K562 (cell line): ENCODE data around the gene GNAL. TPM values are rescaled to one million over a fixed set of nuclear protein-coding genes. Genes with fewer than 3 reads are reported as not detected.

Source experiments
- ATAC-seq: fragments of 200-7000 bp; cut with Tn5 transposase; 3 replicates; pipeline ENCODE4 v1.9.1; 2020; ENCODE audit warnings: moderate library complexity
- BruUV-seq: library from RNA; stranded (reverse); fragments of 400-500 nt; replicated peaks from 2 replicates; lab custom pipeline; 2021; lab: Mats Ljungman, UMichigan
- CTCF ChIA-PET: fragments of 300-600 bp; formaldehyde crosslinking; extraction: SDS; loops from one replicate; lab custom pipeline; 2021; ENCODE audit warnings: low intra/inter-chr PET ratio; lab: Yijun Ruan, JAX
- POLR2A ChIA-PET: fragments of 300-600, 350-650 bp; sonication (Branson Sonifier 250); formaldehyde crosslinking; extraction: SDS; loops from one replicate; lab custom pipeline; 2021; ENCODE audit warnings: antibody characterized with exemption, inconsistent platforms; lab: Yijun Ruan, JAX
- DNase-seq, 4 experiments: peaks; one replicate each; pipeline versions ENCODE4 v3.0.0 to v3.0.0-alpha.2; 2011 to 2018; ENCODE audit warnings: low spot score in 3 of 4, mixed read lengths in 3 of 4; ENCODE audit errors: extremely low read depth in 1 of 4
- FAIRE-seq: peaks from 2 replicates; lab custom pipeline; 2011; peaks lifted over from hg19 to GRCh38; lab: Jason Lieb, UNC
- H2AFZ ChIP-seq: 2 replicates; pipeline ENCODE4 v1.6.0; 2011; ENCODE audit warnings: low read depth, low read length, control low read depth, inconsistent platforms
- H3K27ac ChIP-seq: fragments of 200-600 bp; 3 replicates; pipeline ENCODE4 v1.8.0; 2011; ENCODE audit warnings: low read depth, mild to moderate bottlenecking, control low read depth, inconsistent platforms, low read length, moderate library complexity, mixed read lengths; ENCODE audit errors: extremely low read depth
- H3K27me3 ChIP-seq, 2 experiments: fragments of 300-600 bp in 1 of 2; 2 replicates in 1 of 2; 3 replicates in 1 of 2; pipeline versions ENCODE4 v1.6.0 to v1.8.0; 2011; ENCODE audit warnings: inconsistent platforms in 2 of 2, low read length in 2 of 2, mild to moderate bottlenecking in 1 of 2, mixed read lengths in 1 of 2, moderate library complexity in 1 of 2; ENCODE audit not compliant: control insufficient read depth in 2 of 2, insufficient read depth in 2 of 2
- H3K36me3 ChIP-seq: fragments of 300-600 bp; 3 replicates; pipeline ENCODE4 v1.8.0; 2011; ENCODE audit warnings: mild to moderate bottlenecking, low read length, inconsistent platforms; ENCODE audit not compliant: control insufficient read depth, insufficient read depth
- H3K4me1 ChIP-seq, 2 experiments: fragments of 200-600 bp in 1 of 2; replicated peaks in 1 of 2; 2 replicates in 1 of 2; 3 replicates in 1 of 2; pipeline versions ENCODE4 v1.5.1 to v1.8.0; 2011; ENCODE audit warnings: inconsistent platforms in 2 of 2, low read length in 2 of 2, mild to moderate bottlenecking in 1 of 2, mixed read lengths in 1 of 2, moderate library complexity in 1 of 2; ENCODE audit not compliant: control insufficient read depth in 2 of 2, insufficient read depth in 2 of 2
- H3K4me2 ChIP-seq: 2 replicates; pipeline ENCODE4 v1.6.1; 2011; ENCODE audit warnings: low read length, control low read depth, inconsistent platforms, mixed read lengths; ENCODE audit not compliant: insufficient read depth
- H3K4me3 ChIP-seq: fragments of 200-600 bp; sonication (generic), shearing (Covaris generic); 2 replicates; pipeline ENCODE4 v1.5.1; 2016; ENCODE audit warnings: control low read depth, inconsistent platforms
- H3K79me2 ChIP-seq: fragments of 200-600 bp; 3 replicates; pipeline ENCODE4 v1.8.0; 2011; ENCODE audit warnings: low read length, inconsistent platforms; ENCODE audit not compliant: control insufficient read depth, insufficient read depth
- H3K9ac ChIP-seq, 2 experiments: 2 replicates each; pipeline versions ENCODE4 v1.6.0 to v1.6.1; 2011; ENCODE audit warnings: low read depth in 2 of 2, low read length in 2 of 2, control low read depth in 1 of 2, inconsistent platforms in 1 of 2, mild to moderate bottlenecking in 1 of 2, mixed read lengths in 1 of 2; ENCODE audit not compliant: insufficient read depth in 1 of 2
- H3K9me1 ChIP-seq: one replicate; pipeline ENCODE4 v1.6.0; 2011; ENCODE audit warnings: inconsistent platforms, mild to moderate bottlenecking, low read length, moderate library complexity; ENCODE audit not compliant: control insufficient read depth, insufficient read depth
- H3K9me3 ChIP-seq: replicated peaks from 2 replicates; pipeline ENCODE4 v1.5.1; 2011; ENCODE audit warnings: low read depth, low read length, inconsistent platforms; ENCODE audit not compliant: control insufficient read depth, insufficient read depth
- H4K20me1 ChIP-seq: replicated peaks from 2 replicates; pipeline ENCODE4 v1.6.1; 2011; ENCODE audit warnings: low read length, inconsistent platforms, mixed read lengths; ENCODE audit not compliant: control insufficient read depth, insufficient read depth
- EWSR1 ChIP-seq: fragments of 450-650 bp; IDR thresholded peaks from 2 replicates; pipeline ENCODE4 v1.6.1; 2018; ENCODE audit warnings: borderline replicate concordance, mild to moderate bottlenecking, low read depth, moderate library complexity; ENCODE audit not compliant: partially characterized antibody
- HDAC1 ChIP-seq, 2 experiments: fragments of 450-650 bp; IDR thresholded peaks; 2 replicates each; pipeline ENCODE4 v1.6.1; 2016 to 2017; ENCODE audit warnings: inconsistent platforms in 1 of 2, mild to moderate bottlenecking in 1 of 2, moderate library complexity in 1 of 2
- MLX ChIP-seq, 2 experiments: fragments of 450-650 bp in 1 of 2; sonication (generic) in 1 of 2; formaldehyde crosslinking; conservative IDR thresholded peaks; 2 replicates each; pipeline versions ENCODE4 v1.4.0 to v1.8.1; 2020 to 2022; ENCODE audit warnings: mild to moderate bottlenecking in 1 of 2, missing genetic modification reagents in 1 of 2
- MYNN ChIP-seq, 2 experiments: sonication (generic); formaldehyde crosslinking in 1 of 2; IDR thresholded peaks; 2 replicates each; pipeline versions ENCODE4 v1.5.0 to v1.6.1; 2016 to 2020; ENCODE audit warnings: antibody characterized with exemption in 1 of 2, missing genetic modification reagents in 1 of 2
- PBX2 ChIP-seq, 2 experiments: IDR thresholded peaks in 1 of 2; conservative IDR thresholded peaks in 1 of 2; 2 replicates each; pipeline ENCODE4 v1.6.1; 2016; ENCODE audit warnings: low read depth in 2 of 2, mild to moderate bottlenecking in 1 of 2, missing compliant biosample characterization in 1 of 2, missing genetic modification characterization in 1 of 2, moderate library complexity in 1 of 2
- PTRF ChIP-seq: fragments of 450-650 bp; IDR thresholded peaks from 2 replicates; pipeline ENCODE4 v1.6.1; 2016; ENCODE audit warnings: mild to moderate bottlenecking, missing genetic modification characterization, missing compliant biosample characterization
- SLC30A9 ChIP-seq: fragments of 250-450 bp; sonication (Bioruptor Pico); IDR thresholded peaks from 2 replicates; pipeline ENCODE4 v1.8.0; 2022; ENCODE audit warnings: mild to moderate bottlenecking, moderate library complexity
- ZNF668 ChIP-seq: fragments of 250-450 bp; sonication (Bioruptor Pico); IDR thresholded peaks from 2 replicates; pipeline ENCODE4 v1.8.0; 2022; ENCODE audit warnings: mild to moderate bottlenecking, inconsistent platforms
- WGBS: fragments of 100-300 bp; shearing (Covaris generic); methylation state at CpG from one replicate; pipeline ENCODE4 v1.1.6; 2016; ENCODE audit warnings: low coverage, mixed read lengths; ENCODE audit not compliant: insufficient coverage; ENCODE audit errors: missing lambda C conversion rate; 5-methylcytosine and 5-hydroxymethylcytosine counted together
- in situ Hi-C: fragments of 300-500 bp; cut with MboI; formaldehyde crosslinking; loops from 4 replicates; pipeline ENCODE4 v1.15.0; 2018; ENCODE audit warnings: inconsistent platforms, mixed read lengths
- intact Hi-C: fragments of 100-400 bp; cut with micrococcal nuclease; formaldehyde crosslinking; loops from 2 replicates; pipeline ENCODE4 v1.14.2; 2022
- polyA plus RNA-seq, 8 experiments: library from polyadenylated mRNA; depleted of rRNA in 4 of 8; stranded (reverse) in 5 of 8; unstranded in 3 of 8; fragments of >200 nt; fragmentation: Nextera tagmentation in 2 of 8; fragmentation: Illumina TruSeq in 1 of 8; extraction: Ambion mirVana in 2 of 8; extraction: Trizol in 1 of 8; gene quantifications; 2 replicates each; pipeline versions ENCODE4 v1.2.1 to v1.2.3, GENCODE V29; 2011 to 2014; ENCODE audit warnings: inconsistent platforms in 1 of 8, missing spikeins in 1 of 8
- total RNA-seq, 7 experiments: library from RNA; depleted of rRNA in 6 of 7; stranded (reverse); fragments of >200 nt in 6 of 7; fragmentation: Illumina TruSeq in 2 of 7; extraction: Trizol in 2 of 7; gene quantifications; 2 replicates each; pipeline versions ENCODE4 v1.2.1 to v1.2.3, GENCODE V29; 2011 to 2021; ENCODE audit warnings: low replicate concordance in 1 of 7

GNAL gene
- total and polyA plus RNA-seq, 9 of the 15 experiments (the other 6 are each of a cell fraction or from before 2014, with no cell fraction given) = under 0.01 to 0.10 (median 0.01) TPM; not detected in 5

DNA sequence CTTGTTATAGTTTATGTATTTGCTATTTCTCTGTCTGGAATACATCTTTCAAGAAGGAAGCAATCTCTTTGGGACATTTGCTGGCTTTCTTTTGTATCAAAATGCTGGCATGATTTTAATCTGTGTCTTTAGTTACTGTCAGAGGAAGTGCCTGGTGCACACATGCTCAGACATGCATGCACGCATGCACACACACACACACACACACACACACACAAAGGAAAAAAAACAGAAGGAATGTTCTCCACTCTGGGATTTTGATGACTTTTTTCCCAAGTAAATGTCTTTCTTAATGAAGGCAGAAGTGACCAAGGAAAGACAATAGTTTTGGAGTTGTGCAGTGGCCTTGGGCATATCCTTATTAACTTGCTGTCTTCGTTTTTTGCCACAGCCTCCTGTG lies 6.7 kb downstream of the GNAL start:
- H3K9me3 ChIP-seq = no peaks in the 10 kb centered on the region
- ATAC-seq (no peak), FAIRE-seq (no peak), DNase-seq (no peak)
- no peaks in the 10 kb centered on the region for H3K9me1 ChIP-seq
- no peaks in the 10 kb centered on the region for H3K36me3 ChIP-seq
- TF ChIP-seq PBX2 (CRISPR knock-in tag; IDR thresholded peaks at IDR 0.05; ENCODE audit: low read depth) (no peak), PBX2 (tag; conservative IDR thresholded peaks at IDR 0.05; ENCODE audit: low read depth) (no peak), SLC30A9 (CRISPR knock-in tag) (no peak), HDAC1 (IDR thresholded peaks at IDR 0.05) (no peak), ZNF668 (CRISPR knock-in tag) (no peak), MLX (CRISPR knock-in tag; conservative IDR thresholded peaks at IDR 0.05) (no peak), EWSR1 (no peak), MYNN (IDR thresholded peaks at IDR 0.05) (no peak), MYNN (CRISPR knock-in tag; IDR thresholded peaks at IDR 0.05) (no peak), PTRF (no peak)
- no peak overlapping the region for H3K4me3 ChIP-seq
- ChIA-PET CTCF (interaction anchor here (0.7 kb wide), 1 partner anchor 45 kb away, joined by 3 read pairs; no protein-coding TSS in a partner anchor), POLR2A (no interaction called here)
- intact Hi-C loops (no loop called here), in situ Hi-C loops (no loop called here)
- no peaks in the 10 kb centered on the region for H4K20me1 ChIP-seq
- no peak overlapping the region for H3K27ac ChIP-seq
- H3K79me2 ChIP-seq = no peaks in the 10 kb centered on the region
- H3K9ac ChIP-seq = no peak overlapping the region
- no peak overlapping the region for H3K4me2 ChIP-seq
- H3K27me3 ChIP-seq = peaks cover 16 to 38% of the 10 kb centered on the region in 2 experiments; a peak in 4 of 5 replicates
- 0% methylated on average over 2 of the region's 2 CpGs for WGBS
- no peak overlapping the region for H2AFZ ChIP-seq
- H3K4me1 ChIP-seq = no peaks in the 10 kb centered on the region
- BruUV-seq = no TSS peak
